ENCODE data around the gene TOM1. TPM values are rescaled to one million over a fixed set of nuclear protein-coding genes. Genes with fewer than 3 reads are reported as not detected.

The TOM1 gene
- total RNA-seq, 1 experiment from 2014 or later = 22.3 TPM

DNA sequence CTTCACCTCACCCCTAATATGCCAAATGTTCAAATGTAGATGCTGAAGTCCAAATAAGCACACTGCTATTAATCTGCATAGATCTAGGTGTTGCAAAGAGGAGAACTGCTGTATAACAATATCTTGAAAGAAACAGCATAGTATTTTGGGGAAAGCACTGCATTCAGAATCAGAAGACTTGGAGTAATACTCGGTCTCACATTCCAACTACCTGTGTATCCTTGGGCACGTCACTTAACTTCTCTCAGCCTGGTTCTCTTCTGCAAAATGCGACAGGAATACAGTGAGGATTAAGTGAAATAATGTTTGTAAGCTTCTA is 42.7 kb upstream of the TOM1 start:
- WGBS (ENCODE audit: extremely low coverage, insufficient read length, low lambda C conversion rate) = no CpG with 5 or more reads among the region's 3 CpGs

More for the DNA sequence above, 42.7 kb upstream of the TOM1 start:
- no peaks in the 10 kb centered on the region for H3K9me3 Mint-ChIP-seq
- H4K8ac ChIP-seq (replicated peaks; ENCODE audit: insufficient read length, low read depth, low read length) = no peak overlapping the region
- peaks cover 11% of the 10 kb centered on the region for H3K23me2 ChIP-seq (ENCODE audit: insufficient read length, low read depth, low read length, poor library complexity, severe bottlenecking)
- H3K27me3 ChIP-seq (ENCODE audit: insufficient read depth, low read length) = no peaks in the 10 kb centered on the region
- H3K79me1 ChIP-seq (ENCODE audit: insufficient read depth, low read depth, low read length, poor library complexity, severe bottlenecking) = no peaks in the 10 kb centered on the region
- no peaks in the 10 kb centered on the region for H3K9me3 ChIP-seq (ENCODE audit: control insufficient read depth, low read depth, low read length)
- H2BK12ac ChIP-seq (ENCODE audit: insufficient read length, low read depth, low read length) = no peak overlapping the region
- no peak overlapping the region for H2AK5ac ChIP-seq (ENCODE audit: insufficient read length, low read length)
- H3K4me1 Mint-ChIP-seq = peaks cover 24 to 25% of the 10 kb centered on the region in 2 experiments
- peak overlapping the region; percentile 80 for H2BK5ac ChIP-seq (ENCODE audit: insufficient read length, low read length)
- no peak overlapping the region for H2BK20ac ChIP-seq (ENCODE audit: low read depth, low read length, poor library complexity, severe bottlenecking)
- peak overlapping the region; percentile 97 for H3K9ac ChIP-seq (ENCODE audit: extremely low read depth, insufficient read length, low read length)
- H4K20me1 ChIP-seq (ENCODE audit: control insufficient read depth, insufficient read depth, insufficient read length) = no peaks in the 10 kb centered on the region
- peaks cover 6% of the 10 kb centered on the region; the same call in 1 of the 2 replicates for H3K79me2 ChIP-seq (ENCODE audit: insufficient read depth, low read length)
- no peak overlapping the region for H2BK15ac ChIP-seq (ENCODE audit: low read depth, low read length)
- peak overlapping the region; percentile 60; the same call in 1 of the 2 replicates for H3K14ac ChIP-seq (ENCODE audit: insufficient read depth, low read length)
- no peak overlapping the region for H4K91ac ChIP-seq (ENCODE audit: insufficient read length, low read depth, low read length)
- H3K4me2 ChIP-seq (ENCODE audit: insufficient read depth, insufficient read length, low read length) = peak overlapping the region; percentile 100
- no peak overlapping the region for H4K5ac ChIP-seq (ENCODE audit: insufficient read length, low read depth, low read length)
- no peak overlapping the region for H2BK120ac ChIP-seq (ENCODE audit: low read depth, low read length, poor library complexity, severe bottlenecking)
- no peaks in the 10 kb centered on the region for H3K4me1 ChIP-seq (ENCODE audit: insufficient read depth, low read length)
- no peak for TF ChIP-seq CTCF (conservative IDR thresholded peaks at IDR 0.05)
- DNase-seq = no peak
- H3K27me3 Mint-ChIP-seq (ENCODE audit: low read depth) = peaks cover 7% of the 10 kb centered on the region
- H3K23ac ChIP-seq (ENCODE audit: insufficient read length, low read depth, low read length) = no peak overlapping the region
- H3K27ac ChIP-seq (ENCODE audit: insufficient read length, low read depth, low read length) = no peak overlapping the region
- no peak overlapping the region for H3T11ph ChIP-seq (ENCODE audit: low read length)
- H3K4ac ChIP-seq (ENCODE audit: low read depth, low read length) = no peak overlapping the region
- peak overlapping the region; percentile 63 for H3K56ac ChIP-seq (ENCODE audit: insufficient read length, low read depth, low read length)
- peaks cover 2 to 21% (median 18%) of the 10 kb centered on the region in 3 experiments; a peak in 6 of 7 replicates for H3K36me3 Mint-ChIP-seq (ENCODE audit: insufficient read depth in 1 of 3, low read depth in 3 of 3)
- peak overlapping the region; percentile 91 for H3K4me3 Mint-ChIP-seq
- H3K18ac ChIP-seq (ENCODE audit: insufficient read length, low read depth, low read length) = peak overlapping the region; percentile 81
- H3K27ac Mint-ChIP-seq = peak overlapping the region; percentile 88 to 98 (median 97); a peak in 3 of 7 replicates
- peak overlapping the region; percentile 100 for H2AFZ ChIP-seq (ENCODE audit: low read length)
